ENCODE results near the gene LTC4S. TPM values are rescaled to one million over a fixed set of nuclear protein-coding genes. Genes with fewer than 3 reads are reported as not detected.
A peak's percentile ranks its signal among the peaks of the same experiment; 100 is the strongest.

Gene LTC4S
- total RNA-seq, 1 donor, result 3.3 TPM

DNA sequence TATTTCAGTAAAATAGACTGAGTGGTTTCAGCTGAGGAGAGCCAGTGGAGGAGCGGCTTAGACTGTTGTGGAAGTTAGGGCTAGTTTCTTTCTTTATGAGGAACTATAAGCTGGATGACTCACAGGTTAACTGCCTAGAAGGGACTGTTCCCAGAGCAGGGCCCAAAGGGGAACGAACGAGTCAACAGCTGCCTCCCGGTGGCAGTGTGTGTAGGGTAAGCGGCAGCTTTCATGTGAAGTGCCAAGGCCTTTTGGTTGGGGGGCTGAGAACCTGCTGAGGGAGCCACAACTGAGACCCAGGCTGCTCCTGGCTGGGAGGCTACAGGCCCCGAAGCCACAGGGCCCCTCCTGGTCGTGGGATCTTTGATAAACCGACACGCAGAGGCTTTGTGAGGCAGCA is 33.9 kb downstream of the LTC4S start:
- TF ChIP-seq, protein P1, sequence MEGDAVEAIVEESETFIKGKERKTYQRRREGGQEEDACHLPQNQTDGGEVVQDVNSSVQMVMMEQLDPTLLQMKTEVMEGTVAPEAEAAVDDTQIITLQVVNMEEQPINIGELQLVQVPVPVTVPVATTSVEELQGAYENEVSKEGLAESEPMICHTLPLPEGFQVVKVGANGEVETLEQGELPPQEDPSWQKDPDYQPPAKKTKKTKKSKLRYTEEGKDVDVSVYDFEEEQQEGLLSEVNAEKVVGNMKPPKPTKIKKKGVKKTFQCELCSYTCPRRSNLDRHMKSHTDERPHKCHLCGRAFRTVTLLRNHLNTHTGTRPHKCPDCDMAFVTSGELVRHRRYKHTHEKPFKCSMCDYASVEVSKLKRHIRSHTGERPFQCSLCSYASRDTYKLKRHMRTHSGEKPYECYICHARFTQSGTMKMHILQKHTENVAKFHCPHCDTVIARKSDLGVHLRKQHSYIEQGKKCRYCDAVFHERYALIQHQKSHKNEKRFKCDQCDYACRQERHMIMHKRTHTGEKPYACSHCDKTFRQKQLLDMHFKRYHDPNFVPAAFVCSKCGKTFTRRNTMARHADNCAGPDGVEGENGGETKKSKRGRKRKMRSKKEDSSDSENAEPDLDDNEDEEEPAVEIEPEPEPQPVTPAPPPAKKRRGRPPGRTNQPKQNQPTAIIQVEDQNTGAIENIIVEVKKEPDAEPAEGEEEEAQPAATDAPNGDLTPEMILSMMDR (IDR thresholded peaks at IDR 0.05; ENCODE audit: insufficient read depth, low read length), result no peak
- DNase-seq (ENCODE audit: low read depth), result no peak
- peak overlapping the region; percentile 9 for H3K4me3 ChIP-seq (ENCODE audit: low read depth, low read length)

- peak; percentile 5 for DNase-seq (ENCODE audit: low read depth)
- TF ChIP-seq, protein P1 (IDR thresholded peaks at IDR 0.05; ENCODE audit: insufficient read depth, low read length), result no peak
- no peak overlapping the region for H3K4me3 ChIP-seq (ENCODE audit: low read depth, low read length)
These were observed 35.1 kb downstream of the LTC4S start for GRCh38 chr5:179828756-179829421.

- TF ChIP-seq, protein P1 (IDR thresholded peaks at IDR 0.05; ENCODE audit: insufficient read depth, low read length), result no peak
- DNase-seq (ENCODE audit: low read depth), result peak; percentile 24
- no peak overlapping the region for H3K4me3 ChIP-seq (ENCODE audit: low read depth, low read length)
These were observed 36.1 kb downstream of the LTC4S start for GRCh38 chr5:179829732-179830435.

GRCh38 chr5:179830818-179831468 is 37.2 kb downstream of the LTC4S start:
- TF ChIP-seq, protein P1 (IDR thresholded peaks at IDR 0.05; ENCODE audit: insufficient read depth, low read length), result no peak
- H3K4me3 ChIP-seq (ENCODE audit: low read depth, low read length), result no peak overlapping the region
- DNase-seq (ENCODE audit: low read depth), result peak; percentile 4

GRCh38 chr5:179832039-179832745 is 38.4 kb downstream of the LTC4S start:
- TF ChIP-seq, protein P1 (IDR thresholded peaks at IDR 0.05; ENCODE audit: insufficient read depth, low read length), result no peak
- no peak overlapping the region for H3K4me3 ChIP-seq (ENCODE audit: low read depth, low read length)
- DNase-seq (ENCODE audit: low read depth), result no peak

- no peak for DNase-seq (ENCODE audit: low read depth)
- TF ChIP-seq, protein P1 (IDR thresholded peaks at IDR 0.05; ENCODE audit: insufficient read depth, low read length), result no peak
- H3K4me3 ChIP-seq (ENCODE audit: low read depth, low read length), result no peak overlapping the region
These were observed 39.4 kb downstream of the LTC4S start for GRCh38 chr5:179833056-179833708.

Data from fibroblast of the aortic adventitia (primary cell).